HepG2 (cell line): ENCODE measurements around the gene FGF23. TPM values are rescaled to one million over a fixed set of nuclear protein-coding genes. Genes with fewer than 3 reads are reported as not detected.

Experiments
- ATAC-seq: fragments of 200-7000 bp; cut with Tn5 transposase; 3 replicates; pipeline ENCODE4 v1.9.1; 2020; ENCODE audit warnings: mild to moderate bottlenecking, moderate library complexity
- BruUV-seq: library from RNA; stranded (reverse); fragments of 400-500 nt; replicated peaks from 2 replicates; lab custom pipeline; 2021; lab: Mats Ljungman, UMichigan
- CTCF ChIA-PET: fragments of 300-600 bp; formaldehyde crosslinking; extraction: SDS; loops from one replicate; lab custom pipeline; 2021; ENCODE audit warnings: low total read pairs, inconsistent platforms, low intra/inter-chr PET ratio; lab: Yijun Ruan, JAX
- POLR2A ChIA-PET: fragments of 350-600 bp; sonication (Branson Sonifier 250); formaldehyde crosslinking; loops from one replicate; lab custom pipeline; 2020; ENCODE audit warnings: antibody characterized with exemption, inconsistent platforms; lab: Yijun Ruan, JAX
- DNase-seq: peaks from one replicate; pipeline ENCODE4 v3.0.0-alpha.2; 2015; ENCODE audit warnings: low spot score
- FAIRE-seq: peaks from 3 replicates; lab custom pipeline; 2011; peaks lifted over from hg19 to GRCh38; lab: Jason Lieb, UNC
- H2AFZ ChIP-seq: one replicate; pipeline ENCODE4 v1.6.1; 2011; ENCODE audit warnings: low read length, inconsistent platforms
- H3K27ac ChIP-seq: fragments of 300-600 bp; 3 replicates; pipeline ENCODE4 v1.8.0; 2011; ENCODE audit warnings: mixed run types, mild to moderate bottlenecking, mixed read lengths, low read length, inconsistent platforms; ENCODE audit not compliant: insufficient read depth; ENCODE audit errors: extremely low read length
- H3K27me3 ChIP-seq, 2 experiments: fragments of 200-600 bp in 1 of 2; 2 replicates in 1 of 2; 3 replicates in 1 of 2; pipeline versions ENCODE4 v1.6.0 to v1.8.0; 2011; ENCODE audit warnings: low read length in 2 of 2, mild to moderate bottlenecking in 2 of 2, moderate library complexity in 2 of 2, inconsistent platforms in 1 of 2; ENCODE audit not compliant: insufficient read depth in 2 of 2, control insufficient read depth in 1 of 2
- H3K36me3 ChIP-seq, 2 experiments: fragments of 200-600 bp in 1 of 2; replicated peaks in 1 of 2; 2 replicates in 1 of 2; 3 replicates in 1 of 2; pipeline versions ENCODE4 v1.5.1 to v1.8.0; 2011; ENCODE audit warnings: low read length in 2 of 2, inconsistent platforms in 1 of 2; ENCODE audit not compliant: insufficient read depth in 2 of 2, control insufficient read depth in 1 of 2
- H3K4me1 ChIP-seq: 2 replicates; pipeline ENCODE4 v1.5.1; 2012; ENCODE audit warnings: low read length, inconsistent platforms; ENCODE audit not compliant: insufficient read depth
- H3K4me2 ChIP-seq: 2 replicates; pipeline ENCODE4 v1.6.0; 2011; ENCODE audit warnings: low read depth, low read length, inconsistent platforms
- H3K4me3 ChIP-seq, 3 experiments: fragments of 200-600 bp in 1 of 3; sonication (generic), shearing (Covaris generic) in 1 of 3; replicated peaks in 1 of 3; 2 replicates each; pipeline ENCODE4 v1.5.1; 2011 to 2016; ENCODE audit warnings: low read length in 3 of 3, inconsistent platforms in 2 of 3, low read depth in 2 of 3, mild to moderate bottlenecking in 2 of 3, control low read depth in 1 of 3, mixed read lengths in 1 of 3; ENCODE audit not compliant: insufficient read depth in 1 of 3
- H3K79me2 ChIP-seq: one replicate; pipeline ENCODE4 v1.6.1; 2011; ENCODE audit warnings: low read length, inconsistent platforms; ENCODE audit not compliant: insufficient read depth
- H3K9ac ChIP-seq: 2 replicates; pipeline ENCODE4 v1.6.0; 2011; ENCODE audit warnings: mild to moderate bottlenecking, low read depth, low read length, inconsistent platforms; ENCODE audit not compliant: insufficient read depth
- H3K9me3 ChIP-seq: 2 replicates; pipeline ENCODE4 v1.5.1; 2012; ENCODE audit warnings: mild to moderate bottlenecking, low read length
- H4K20me1 ChIP-seq: 2 replicates; pipeline ENCODE4 v1.6.0; 2011; ENCODE audit warnings: inconsistent platforms, mild to moderate bottlenecking, low read length, moderate library complexity; ENCODE audit not compliant: insufficient read depth
- CEBPG ChIP-seq: IDR thresholded peaks from 2 replicates; pipeline ENCODE4 v1.6.1; 2016
- DRAP1 ChIP-seq: IDR thresholded peaks from 2 replicates; pipeline ENCODE4 v1.6.1; 2016; ENCODE audit warnings: missing genetic modification reagents, missing compliant biosample characterization
- E2F1 ChIP-seq: sonication (generic); formaldehyde crosslinking; IDR thresholded peaks from 2 replicates; pipeline ENCODE4 v1.5.0; 2020; ENCODE audit warnings: missing genetic modification reagents
- FOXO1 ChIP-seq: sonication (generic); formaldehyde crosslinking; IDR thresholded peaks from 2 replicates; pipeline ENCODE4 v1.4.0; 2020; ENCODE audit warnings: missing genetic modification reagents
- GABPB1 ChIP-seq: IDR thresholded peaks from 2 replicates; pipeline ENCODE4 v1.6.1; 2016; ENCODE audit warnings: mild to moderate bottlenecking, missing genetic modification reagents, moderate library complexity, missing compliant biosample characterization
- HOXA5 ChIP-seq: sonication (generic); formaldehyde crosslinking; IDR thresholded peaks from 2 replicates; pipeline ENCODE4 v1.4.0; 2020; ENCODE audit warnings: missing genetic modification reagents
- IRF1 ChIP-seq: sonication (generic); formaldehyde crosslinking; IDR thresholded peaks from 2 replicates; pipeline ENCODE4 v1.4.0; 2020; ENCODE audit warnings: low read depth, mild to moderate bottlenecking, missing genetic modification reagents
- KLF6 ChIP-seq: IDR thresholded peaks from 2 replicates; pipeline ENCODE4 v1.8.0; 2016; ENCODE audit warnings: missing biosample characterization, missing genetic modification reagents
- NFIC ChIP-seq: IDR thresholded peaks from 2 replicates; pipeline ENCODE4 v1.6.1; 2012; ENCODE audit warnings: mild to moderate bottlenecking, low read length, inconsistent platforms
- NRL ChIP-seq: sonication (generic); formaldehyde crosslinking; IDR thresholded peaks from 2 replicates; pipeline ENCODE4 v1.5.0; 2020; ENCODE audit warnings: missing genetic modification reagents, mild to moderate bottlenecking, moderate library complexity, borderline replicate concordance
- RBFOX2 ChIP-seq: fragments of 200-400 bp; formaldehyde crosslinking; IDR thresholded peaks from 2 replicates; pipeline ENCODE4 v1.6.1; 2017; ENCODE audit warnings: low read depth, mild to moderate bottlenecking, low read length
- ZFAT ChIP-seq: sonication (generic); formaldehyde crosslinking; conservative IDR thresholded peaks from 2 replicates; pipeline ENCODE4 v1.8.1; 2023; ENCODE audit warnings: missing genetic modification reagents, inconsistent platforms
- ZFP36L1 ChIP-seq: sonication (generic); formaldehyde crosslinking; IDR thresholded peaks from 2 replicates; pipeline ENCODE4 v1.8.0; 2022; ENCODE audit warnings: mild to moderate bottlenecking, missing genetic modification reagents, moderate library complexity
- ZNF136 ChIP-seq: sonication (generic); formaldehyde crosslinking; IDR thresholded peaks from 2 replicates; pipeline ENCODE4 v1.8.1; 2022; ENCODE audit warnings: low read depth, mild to moderate bottlenecking, moderate library complexity, missing genetic modification reagents
- ZNF160 ChIP-seq: sonication (generic); formaldehyde crosslinking; IDR thresholded peaks from 2 replicates; pipeline ENCODE4 v1.8.0; 2022; ENCODE audit warnings: mild to moderate bottlenecking, inconsistent platforms, missing genetic modification reagents
- ZNF275 ChIP-seq: sonication (generic); formaldehyde crosslinking; IDR thresholded peaks from 2 replicates; pipeline ENCODE4 v1.8.0; 2022; ENCODE audit warnings: missing genetic modification reagents, mild to moderate bottlenecking, inconsistent platforms, borderline replicate concordance
- ZNF605 ChIP-seq: sonication (generic); formaldehyde crosslinking; IDR thresholded peaks from 2 replicates; pipeline ENCODE4 v1.8.0; 2022; ENCODE audit warnings: mild to moderate bottlenecking, missing genetic modification reagents
- ZNF792 ChIP-seq: IDR thresholded peaks from 2 replicates; pipeline ENCODE4 v1.6.1; 2016
- WGBS: methylation state at CpG from one replicate; pipeline ENCODE4 v1.1.6; 2017; ENCODE audit warnings: low lambda C conversion rate; 5-methylcytosine and 5-hydroxymethylcytosine counted together
- in situ Hi-C: cut with HindIII; loops from 2 replicates; pipeline ENCODE4 v1.10.0; 2017; ENCODE audit warnings: low pct_unique_long_range_greater_than_20kb; ENCODE audit not compliant: extremely low pct_ligation_motif_present
- intact Hi-C: fragments of 100-400 bp; cut with micrococcal nuclease; formaldehyde crosslinking; loops from one replicate; pipeline ENCODE4 v1.10.0; 2022; ENCODE audit not compliant: unreplicated experiment
- polyA plus RNA-seq, 8 experiments: library from polyadenylated mRNA; depleted of rRNA in 3 of 8; stranded (reverse) in 7 of 8; unstranded in 1 of 8; fragments of >200 nt; fragmentation: Illumina TruSeq in 4 of 8; extraction: Trizol in 4 of 8; gene quantifications; 2 replicates each; pipeline versions ENCODE4 v1.2.1 to v1.2.3, GENCODE V29; 2011 to 2016; ENCODE audit warnings: low read depth in 4 of 8, missing spikeins in 1 of 8, mixed read lengths in 1 of 8; ENCODE audit not compliant: insufficient read depth in 1 of 8
- total RNA-seq, 5 experiments: library from RNA; depleted of rRNA; stranded (reverse); fragments of >200 nt; fragmentation: Illumina TruSeq; extraction: Trizol; gene quantifications; 2 replicates each; pipeline ENCODE4 v1.2.3, GENCODE V29; 2016; ENCODE audit warnings: low read depth in 1 of 5

Gene FGF23
- total and polyA plus RNA-seq, 2 of the 13 experiments (the other 11 are each of a cell fraction or from before 2014, with no cell fraction given) = not detected

- no peak overlapping the region for H3K4me2 ChIP-seq
- ChIA-PET POLR2A (no interaction called here), CTCF (no interaction called here)
- H3K27me3 ChIP-seq = peaks cover 2 to 28% of the 10 kb centered on the region in 2 experiments; a peak in 2 of 5 replicates
- H4K20me1 ChIP-seq = no peaks in the 10 kb centered on the region
- H2AFZ ChIP-seq = no peak overlapping the region
- no peak for FAIRE-seq
- WGBS = 4% methylated on average over 3 of the region's 3 CpGs
- H3K79me2 ChIP-seq = no peaks in the 10 kb centered on the region
- no peaks in the 10 kb centered on the region for H3K4me1 ChIP-seq
- TF ChIP-seq KLF6 (CRISPR knock-in tag) = no peak
- no peak for TF ChIP-seq FOXO1 (CRISPR knock-in tag)
- TF ChIP-seq ZNF136 (CRISPR knock-in tag) = no peak
- TF ChIP-seq ZNF275 (CRISPR knock-in tag) = no peak
- no peak for TF ChIP-seq ZFAT (CRISPR knock-in tag)
- TF ChIP-seq NFIC = no peak
- no peak for TF ChIP-seq ZNF792 (CRISPR knock-in tag)
- TF ChIP-seq ZFP36L1 = no peak
- no peak for TF ChIP-seq E2F1 (CRISPR knock-in tag)
- no peak for TF ChIP-seq DRAP1
- TF ChIP-seq CEBPG (CRISPR knock-in tag) = no peak
- no peak for TF ChIP-seq ZNF605
- no peak for TF ChIP-seq RBFOX2
- no peak for TF ChIP-seq NRL (CRISPR knock-in tag)
- TF ChIP-seq GABPB1 = no peak
- no peak for TF ChIP-seq HOXA5 (CRISPR knock-in tag)
- TF ChIP-seq ZNF160 (CRISPR knock-in tag) = no peak
- TF ChIP-seq IRF1 (CRISPR knock-in tag) = no peak
- TF ChIP-seq, all 625 proteins: peak for 0
- Histone ChIP-seq H3K9me3 (no peaks in the 10 kb centered on the region), H3K27ac (no peak overlapping the region), H3K36me3 (no peaks in the 10 kb centered on the region), H3K9ac (no peak overlapping the region), H3K4me3 (no peak overlapping the region)
- intact Hi-C loops (no loop called here), in situ Hi-C loops (no loop called here)
- no TSS peak for BruUV-seq
- ATAC-seq (no peak), DNase-seq (no peak)
Observed at GRCh38 chr12:4407136-4407535, 27.6 kb upstream of the FGF23 start.
